Keratinocyte (primary cell): ENCODE data around the gene VAV2.

Source experiments
- CTCF ChIP-seq, 3 experiments: IDR thresholded peaks in 1 of 3; conservative IDR thresholded peaks in 1 of 3; optimal IDR thresholded peaks in 1 of 3; 2 replicates in 2 of 3; 3 replicates in 1 of 3; pipeline versions ENCODE3 to v1.5.1; 2011; ENCODE audit warnings: low read length in 3 of 3, mild to moderate bottlenecking in 3 of 3, moderate library complexity in 2 of 3, control low read depth in 1 of 3, inconsistent platforms in 1 of 3; ENCODE audit not compliant: insufficient read depth in 2 of 3; ENCODE audit errors: extremely low read depth in 1 of 3
- EZH2 ChIP-seq: IDR thresholded peaks from one replicate; pipeline ENCODE4 v1.6.1; 2012; ENCODE audit warnings: inconsistent platforms, mild to moderate bottlenecking, low read length, moderate library complexity

- TF ChIP-seq CTCF (optimal IDR thresholded peaks at IDR 0.05 in 1 of 3, IDR thresholded peaks at IDR 0.05 in 1 of 3, conservative IDR thresholded peaks at IDR 0.05 in 1 of 3; ENCODE audit: extremely low read depth in 1 of 3, insufficient read depth in 2 of 3, low read length in 3 of 3) (no peak), EZH2 (no peak)
Observed at GRCh38 chr9:133971121-133971951, 20.8 kb downstream of the VAV2 start.
